OCI-LY1 (cell line): ENCODE data around the gene SNTG2.

Experiments
- CTCF ChIP-seq: fragments of 200-600 bp; sonication (generic), shearing (Covaris generic); IDR thresholded peaks from 2 replicates; pipeline ENCODE4 v1.5.1; 2017; ENCODE audit warnings: mild to moderate bottlenecking, antibody characterized with exemption, low read length, moderate library complexity, mixed read lengths
- EZH2 ChIP-seq: fragments of 200-600 bp; sonication (generic), shearing (Covaris generic); IDR thresholded peaks from 2 replicates; pipeline ENCODE4 v1.8.0; 2017; ENCODE audit warnings: borderline replicate concordance, mixed run types, mild to moderate bottlenecking, antibody characterized with exemption, low read length, moderate library complexity, mixed read lengths

- no peak for TF ChIP-seq CTCF
- TF ChIP-seq EZH2: no peak
These were observed 232.7 kb downstream of the SNTG2 start for GRCh38 chr2:1183300-1183699.
